ENCODE results near the gene ENAH. TPM values are rescaled to one million over a fixed set of nuclear protein-coding genes. Genes with fewer than 3 reads are reported as not detected.

The ENAH gene
- polyA plus RNA-seq, 3 donors, result 0.12 TPM; not detected in 2

DNA sequence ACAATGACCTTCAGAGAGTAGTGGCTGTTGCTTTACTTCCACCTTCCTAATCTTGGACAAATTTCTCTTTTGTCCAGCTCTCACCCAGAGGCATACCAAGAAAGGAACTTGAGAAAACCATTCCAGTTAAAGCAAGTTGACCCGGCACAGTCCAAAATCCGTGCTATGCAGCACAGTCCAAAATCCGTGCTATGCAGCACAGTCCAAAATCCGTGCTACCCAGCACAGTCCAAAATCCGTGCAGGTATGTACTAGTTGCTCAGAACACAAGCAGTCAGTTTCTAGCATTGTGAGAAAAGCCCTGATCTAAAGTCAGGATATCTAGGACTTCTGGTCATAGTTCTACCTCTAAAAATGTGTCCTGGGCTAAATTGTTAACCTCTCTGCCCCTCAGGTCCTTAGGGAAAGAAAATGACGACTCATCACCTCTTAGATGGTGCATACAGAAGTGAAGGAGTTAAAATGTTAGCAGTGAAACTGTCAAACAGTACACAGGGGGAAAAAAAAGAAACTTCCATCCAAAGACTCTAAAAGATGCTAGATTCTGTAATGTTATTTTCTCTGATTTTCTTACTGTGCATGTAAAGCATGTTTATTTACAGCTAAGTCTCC lies 40.3 kb upstream of the ENAH start:
- peaks cover 7 to 12% of the 10 kb centered on the region in 2 donors for H3K4me1 ChIP-seq (ENCODE audit: control insufficient read depth in 1 of 2, insufficient read depth in 2 of 2, low read length in 2 of 2)
- no peak overlapping the region for H3K9ac ChIP-seq (ENCODE audit: insufficient read depth, low read length, poor library complexity, severe bottlenecking)
- no peak overlapping the region for H3K4me3 ChIP-seq (replicated peaks in 1 of 3; ENCODE audit: low read depth in 2 of 3, low read length in 3 of 3)
- 97% methylated on average over 5 of the region's 6 CpGs for WGBS (ENCODE audit: insufficient coverage)
- H3K79me2 ChIP-seq (ENCODE audit: insufficient read depth, low read length), result no peaks in the 10 kb centered on the region
- DNase-seq, result no peak
- no peak overlapping the region for H2AFZ ChIP-seq (ENCODE audit: insufficient read depth, low read depth, low read length, poor library complexity, severe bottlenecking)
- H3K27me3 ChIP-seq (ENCODE audit: control insufficient read depth in 2 of 2, insufficient read depth in 2 of 2, low read length in 2 of 2), result no peaks in the 10 kb centered on the region
- H3K27me3 Mint-ChIP-seq (ENCODE audit: low read depth in 3 of 3), result peaks cover 0 to 5% (median 0%) of the 10 kb centered on the region in 3 donors
- H3K36me3 Mint-ChIP-seq, result no peaks in the 10 kb centered on the region
- no peak overlapping the region for H3K4me3 Mint-ChIP-seq
- intact Hi-C loops (cut with micrococcal nuclease), result no loop called here
- H3K9me3 Mint-ChIP-seq, result peaks cover 0 to 3% (median 0%) of the 10 kb centered on the region in 7 donors
- peaks cover 13% of the 10 kb centered on the region for H3K4me1 Mint-ChIP-seq
- peak overlapping the region in 1 of 7 donors; percentile 2 for H3K27ac Mint-ChIP-seq
- no peak overlapping the region for H3K4me2 ChIP-seq (replicated peaks; ENCODE audit: extremely low read depth, low read length, poor library complexity, severe bottlenecking)
- H4K20me1 ChIP-seq (ENCODE audit: insufficient read depth, low read length), result no peaks in the 10 kb centered on the region
- no peak overlapping the region for H3K27ac ChIP-seq (ENCODE audit: low read depth in 1 of 2, low read length in 2 of 2)
- TF ChIP-seq, protein P1, sequence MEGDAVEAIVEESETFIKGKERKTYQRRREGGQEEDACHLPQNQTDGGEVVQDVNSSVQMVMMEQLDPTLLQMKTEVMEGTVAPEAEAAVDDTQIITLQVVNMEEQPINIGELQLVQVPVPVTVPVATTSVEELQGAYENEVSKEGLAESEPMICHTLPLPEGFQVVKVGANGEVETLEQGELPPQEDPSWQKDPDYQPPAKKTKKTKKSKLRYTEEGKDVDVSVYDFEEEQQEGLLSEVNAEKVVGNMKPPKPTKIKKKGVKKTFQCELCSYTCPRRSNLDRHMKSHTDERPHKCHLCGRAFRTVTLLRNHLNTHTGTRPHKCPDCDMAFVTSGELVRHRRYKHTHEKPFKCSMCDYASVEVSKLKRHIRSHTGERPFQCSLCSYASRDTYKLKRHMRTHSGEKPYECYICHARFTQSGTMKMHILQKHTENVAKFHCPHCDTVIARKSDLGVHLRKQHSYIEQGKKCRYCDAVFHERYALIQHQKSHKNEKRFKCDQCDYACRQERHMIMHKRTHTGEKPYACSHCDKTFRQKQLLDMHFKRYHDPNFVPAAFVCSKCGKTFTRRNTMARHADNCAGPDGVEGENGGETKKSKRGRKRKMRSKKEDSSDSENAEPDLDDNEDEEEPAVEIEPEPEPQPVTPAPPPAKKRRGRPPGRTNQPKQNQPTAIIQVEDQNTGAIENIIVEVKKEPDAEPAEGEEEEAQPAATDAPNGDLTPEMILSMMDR (IDR thresholded peaks at IDR 0.05), result no peak
- H3K36me3 ChIP-seq (replicated peaks in 1 of 2; ENCODE audit: control insufficient read depth in 1 of 2, insufficient read depth in 2 of 2, low read length in 2 of 2), result no peaks in the 10 kb centered on the region
- H3K9me3 ChIP-seq (replicated peaks in 1 of 2; ENCODE audit: control insufficient read depth in 1 of 2, insufficient read depth in 1 of 2, low read length in 2 of 2), result no peaks in the 10 kb centered on the region

DNA sequence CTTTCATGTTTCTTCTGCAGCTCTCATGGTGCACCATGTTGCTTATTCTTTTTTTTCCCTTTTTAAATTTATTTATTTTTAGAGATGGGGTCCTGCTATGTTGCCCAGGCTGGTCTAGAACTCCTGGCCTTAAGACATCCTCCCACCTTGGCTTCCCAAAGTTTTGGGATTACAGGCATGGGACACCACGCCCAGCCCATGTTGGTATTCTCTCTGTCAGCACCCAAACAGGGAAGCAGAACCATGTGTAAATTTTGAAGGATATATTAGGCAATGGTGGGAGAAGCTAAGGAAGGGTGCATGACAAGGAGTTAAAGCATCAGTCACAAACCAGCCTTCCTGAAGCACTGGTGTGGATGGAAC lies 39.6 kb upstream of the ENAH start:
- TF ChIP-seq, protein P1 (IDR thresholded peaks at IDR 0.05), result no peak
- no peaks in the 10 kb centered on the region for H3K9me3 ChIP-seq (replicated peaks in 1 of 2; ENCODE audit: control insufficient read depth in 1 of 2, insufficient read depth in 1 of 2, low read length in 2 of 2)
- no peaks in the 10 kb centered on the region for H3K79me2 ChIP-seq (ENCODE audit: insufficient read depth, low read length)
- no peak overlapping the region for H3K27ac ChIP-seq (ENCODE audit: low read depth in 1 of 2, low read length in 2 of 2)
- peaks cover 0 to 5% (median 0%) of the 10 kb centered on the region in 3 donors for H3K27me3 Mint-ChIP-seq (ENCODE audit: low read depth in 3 of 3)
- WGBS (ENCODE audit: insufficient coverage), result no CpG with 5 or more reads among the region's 1 CpG
- no peaks in the 10 kb centered on the region for H4K20me1 ChIP-seq (ENCODE audit: insufficient read depth, low read length)
- H3K4me1 ChIP-seq (ENCODE audit: control insufficient read depth in 1 of 2, insufficient read depth in 2 of 2, low read length in 2 of 2), result peaks cover 8 to 13% of the 10 kb centered on the region in 2 donors
- no peak overlapping the region for H2AFZ ChIP-seq (ENCODE audit: insufficient read depth, low read depth, low read length, poor library complexity, severe bottlenecking)
- no peak overlapping the region for H3K4me2 ChIP-seq (replicated peaks; ENCODE audit: extremely low read depth, low read length, poor library complexity, severe bottlenecking)
- DNase-seq, result no peak
- no peak overlapping the region for H3K4me3 Mint-ChIP-seq
- H3K9ac ChIP-seq (ENCODE audit: insufficient read depth, low read length, poor library complexity, severe bottlenecking), result no peak overlapping the region
- H3K27me3 ChIP-seq (ENCODE audit: control insufficient read depth in 2 of 2, insufficient read depth in 2 of 2, low read length in 2 of 2), result no peaks in the 10 kb centered on the region
- no peak overlapping the region for H3K4me3 ChIP-seq (replicated peaks in 1 of 3; ENCODE audit: low read depth in 2 of 3, low read length in 3 of 3)
- H3K36me3 ChIP-seq (replicated peaks in 1 of 2; ENCODE audit: control insufficient read depth in 1 of 2, insufficient read depth in 2 of 2, low read length in 2 of 2), result no peaks in the 10 kb centered on the region
- H3K9me3 Mint-ChIP-seq, result peaks cover 0 to 3% (median 0%) of the 10 kb centered on the region in 7 donors
- H3K27ac Mint-ChIP-seq, result no peak overlapping the region
- H3K36me3 Mint-ChIP-seq, result no peaks in the 10 kb centered on the region
- peaks cover 17% of the 10 kb centered on the region for H3K4me1 Mint-ChIP-seq
- intact Hi-C loops (cut with micrococcal nuclease), result no loop called here
